Keratinocyte (primary cell): ENCODE measurements around the gene CLEC12A. TPM values are rescaled to one million over a fixed set of nuclear protein-coding genes. Genes with fewer than 3 reads are reported as not detected.
A peak's percentile ranks its signal among the peaks of the same experiment; 100 is the strongest.

Experiments used
- DNase-seq: peaks from one replicate; pipeline ENCODE4 v3.0.0-alpha.2; 2011; ENCODE audit warnings: low read depth, missing footprints, low spot score
- FAIRE-seq: peaks from 2 replicates; lab custom pipeline; 2011; peaks lifted over from hg19 to GRCh38; lab: Jason Lieb, UNC
- H2AFZ ChIP-seq: 2 replicates; pipeline ENCODE4 v1.6.0; 2012; ENCODE audit warnings: low read length, control low read depth, inconsistent platforms; ENCODE audit not compliant: control insufficient read depth
- H3K27ac ChIP-seq: 2 replicates; pipeline ENCODE4 v1.5.1; 2011; ENCODE audit warnings: low read length; ENCODE audit not compliant: control insufficient read depth, insufficient read depth
- H3K27me3 ChIP-seq: 3 replicates; pipeline ENCODE4 v1.6.0; 2011; ENCODE audit warnings: low read length; ENCODE audit not compliant: control insufficient read depth, insufficient read depth; ENCODE audit errors: extremely low read depth
- H3K36me3 ChIP-seq, 2 experiments: 2 replicates in 1 of 2; 3 replicates in 1 of 2; pipeline ENCODE4 v1.5.1; 2011; ENCODE audit warnings: low read length in 2 of 2, mild to moderate bottlenecking in 1 of 2; ENCODE audit not compliant: control insufficient read depth in 2 of 2, insufficient read depth in 2 of 2; ENCODE audit errors: extremely low read depth in 1 of 2
- H3K4me1 ChIP-seq: 3 replicates; pipeline ENCODE4 v1.5.1; 2011; ENCODE audit warnings: low read length; ENCODE audit not compliant: control insufficient read depth, insufficient read depth; ENCODE audit errors: extremely low read depth
- H3K4me2 ChIP-seq: 3 replicates; pipeline ENCODE4 v1.6.0; 2011; ENCODE audit warnings: low read depth, low read length; ENCODE audit not compliant: control insufficient read depth, insufficient read depth; ENCODE audit errors: extremely low read depth
- H3K4me3 ChIP-seq, 3 experiments: fragments of 200-600 bp in 1 of 3; sonication (generic) in 1 of 3; 2 replicates in 2 of 3; 3 replicates in 1 of 3; pipeline ENCODE4 v1.5.1; 2011 to 2016; ENCODE audit warnings: low read length in 3 of 3, mild to moderate bottlenecking in 3 of 3, control low read depth in 2 of 3, inconsistent platforms in 1 of 3, low read depth in 1 of 3, mixed read lengths in 1 of 3, mixed run types in 1 of 3, moderate library complexity in 1 of 3; ENCODE audit not compliant: control insufficient read depth in 2 of 3, insufficient read depth in 2 of 3; ENCODE audit errors: extremely low read depth in 1 of 3
- H3K79me2 ChIP-seq: 2 replicates; pipeline ENCODE4 v1.6.0; 2012; ENCODE audit warnings: low read length; ENCODE audit not compliant: control insufficient read depth, insufficient read depth
- H3K9ac ChIP-seq: 3 replicates; pipeline ENCODE4 v1.6.0; 2011; ENCODE audit warnings: low read length; ENCODE audit not compliant: control insufficient read depth, insufficient read depth; ENCODE audit errors: extremely low read depth
- H3K9me1 ChIP-seq: 3 replicates; pipeline ENCODE4 v1.6.0; 2011; ENCODE audit warnings: low read length; ENCODE audit not compliant: control insufficient read depth, insufficient read depth; ENCODE audit errors: extremely low read depth
- H3K9me3 ChIP-seq: 2 replicates; pipeline ENCODE4 v1.5.1; 2012; ENCODE audit warnings: low read depth, low read length; ENCODE audit not compliant: control insufficient read depth
- H4K20me1 ChIP-seq: 3 replicates; pipeline ENCODE4 v1.6.0; 2011; ENCODE audit warnings: low read length; ENCODE audit not compliant: control insufficient read depth, insufficient read depth; ENCODE audit errors: extremely low read depth
- CTCF ChIP-seq, 3 experiments: IDR thresholded peaks in 1 of 3; conservative IDR thresholded peaks in 1 of 3; optimal IDR thresholded peaks in 1 of 3; 2 replicates in 2 of 3; 3 replicates in 1 of 3; pipeline versions ENCODE3 to v1.5.1; 2011; ENCODE audit warnings: low read length in 3 of 3, mild to moderate bottlenecking in 3 of 3, moderate library complexity in 2 of 3, control low read depth in 1 of 3, inconsistent platforms in 1 of 3; ENCODE audit not compliant: insufficient read depth in 2 of 3; ENCODE audit errors: extremely low read depth in 1 of 3
- EZH2 ChIP-seq: IDR thresholded peaks from one replicate; pipeline ENCODE4 v1.6.1; 2012; ENCODE audit warnings: inconsistent platforms, mild to moderate bottlenecking, low read length, moderate library complexity
- dilution Hi-C: fragments of 300-500 bp; cut with MboI; formaldehyde crosslinking; loops from one replicate; pipeline ENCODE4 v1.7.0; 2020; ENCODE audit warnings: low sequenced_read_pairs; ENCODE audit not compliant: extremely low pct_ligation_motif_present
- polyA plus RNA-seq, 5 experiments: library from polyadenylated mRNA; depleted of rRNA in 3 of 5; stranded (reverse) in 3 of 5; stranded (forward) in 1 of 5; unstranded in 1 of 5; fragments of >200 nt; gene quantifications; 1 replicate in 1 of 5; 2 replicates in 3 of 5; 3 replicates in 1 of 5; pipeline versions ENCODE4 v1.2.1 to v1.2.3, GENCODE V29; 2011 to 2012; ENCODE audit warnings: missing spikeins in 2 of 5, low read depth in 1 of 5, low replicate concordance in 1 of 5

Gene CLEC12A
- polyA plus RNA-seq, 1 donor (not counting 4 experiments of a cell fraction or from before 2014, with no cell fraction given): not detected

DNA sequence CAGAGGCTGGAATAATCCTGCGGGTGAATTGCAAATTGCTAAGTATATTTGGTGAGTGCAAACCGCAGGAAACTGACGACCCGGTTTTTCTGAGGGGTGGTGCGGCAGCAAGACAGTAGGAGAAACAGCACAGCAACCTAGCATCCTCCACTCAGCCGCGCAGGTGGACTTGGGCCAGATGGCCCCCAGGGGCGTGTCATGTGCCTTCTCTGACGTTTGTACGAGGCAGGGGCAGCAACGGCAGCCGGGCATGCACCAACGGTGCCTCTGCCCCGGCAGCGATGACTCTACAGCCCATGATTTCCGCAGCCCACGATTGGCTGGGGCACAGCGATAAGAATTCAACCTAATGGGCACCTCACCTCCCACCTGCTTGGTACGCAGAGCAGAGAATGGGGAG lies 28.0 kb upstream of the CLEC12A start:
- no peaks in the 10 kb centered on the region for H3K9me3 ChIP-seq
- H2AFZ ChIP-seq: peak overlapping the region; percentile 8
- H3K9ac ChIP-seq: no peak overlapping the region
- no peaks in the 10 kb centered on the region for H3K79me2 ChIP-seq
- H3K4me1 ChIP-seq: no peaks in the 10 kb centered on the region
- no peak for DNase-seq
- H3K36me3 ChIP-seq: no peaks in the 10 kb centered on the region
- H3K9me1 ChIP-seq: no peaks in the 10 kb centered on the region
- H3K27me3 ChIP-seq: peaks cover 6% of the 10 kb centered on the region
- peak overlapping the region; percentile 67 for H3K4me2 ChIP-seq
- dilution Hi-C loops: no loop called here
- no peak overlapping the region for H3K27ac ChIP-seq
- no peak for TF ChIP-seq CTCF (optimal IDR thresholded peaks at IDR 0.05 in 1 of 3, IDR thresholded peaks at IDR 0.05 in 1 of 3, conservative IDR thresholded peaks at IDR 0.05 in 1 of 3; ENCODE audit: extremely low read depth in 1 of 3, insufficient read depth in 2 of 3, low read length in 3 of 3)
- no peak for TF ChIP-seq EZH2
- peak overlapping the region in 1 of 3 experiments; percentile 23 for H3K4me3 ChIP-seq
- H4K20me1 ChIP-seq: no peaks in the 10 kb centered on the region
- no peak for FAIRE-seq

DNA sequence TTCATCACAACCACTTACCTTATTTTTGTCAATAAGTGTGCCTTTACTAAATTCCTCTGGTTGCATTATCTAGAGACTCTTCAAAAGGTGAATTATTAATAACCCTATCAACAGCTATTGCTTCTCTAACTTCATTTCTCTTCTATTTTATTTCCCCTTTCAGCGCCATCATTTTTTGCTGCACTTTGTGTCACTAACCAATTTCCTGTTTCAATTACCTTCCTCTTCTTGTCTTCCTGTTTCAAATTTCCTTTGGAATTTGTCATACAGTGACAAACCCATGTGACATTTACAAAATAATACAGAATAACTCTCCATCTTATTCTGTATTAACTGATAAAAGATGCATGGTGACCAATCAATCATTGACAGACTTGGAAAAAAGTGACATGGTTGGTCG lies 26.8 kb upstream of the CLEC12A start:
- Histone ChIP-seq H3K4me1 (no peaks in the 10 kb centered on the region), H3K36me3 (no peaks in the 10 kb centered on the region), H3K4me2 (no peak overlapping the region), H3K79me2 (no peaks in the 10 kb centered on the region), H3K9me3 (no peaks in the 10 kb centered on the region), H3K4me3 (no peak overlapping the region), H3K9ac (no peak overlapping the region), H3K27ac (no peak overlapping the region), H2AFZ (no peak overlapping the region), H3K27me3 (peaks cover 6% of the 10 kb centered on the region), H3K9me1 (no peaks in the 10 kb centered on the region), H4K20me1 (no peaks in the 10 kb centered on the region)
- no peak for FAIRE-seq
- no peak for DNase-seq
- no peak for TF ChIP-seq CTCF (optimal IDR thresholded peaks at IDR 0.05 in 1 of 3, IDR thresholded peaks at IDR 0.05 in 1 of 3, conservative IDR thresholded peaks at IDR 0.05 in 1 of 3; ENCODE audit: extremely low read depth in 1 of 3, insufficient read depth in 2 of 3, low read length in 3 of 3)
- no peak for TF ChIP-seq EZH2
- dilution Hi-C loops: no loop called here
